NT2/D1 (cell line): ENCODE results near the gene RASL10A.

ENCODE experiments used
- YY1 ChIP-seq: IDR thresholded peaks from 2 replicates; pipeline ENCODE4 v1.6.1; 2011; ENCODE audit not compliant: insufficient read length, insufficient read depth
- ZNF274 ChIP-seq: IDR thresholded peaks from 2 replicates; pipeline ENCODE4 v1.6.1; 2011; ENCODE audit warnings: mild to moderate bottlenecking, low read depth, low read length

DNA sequence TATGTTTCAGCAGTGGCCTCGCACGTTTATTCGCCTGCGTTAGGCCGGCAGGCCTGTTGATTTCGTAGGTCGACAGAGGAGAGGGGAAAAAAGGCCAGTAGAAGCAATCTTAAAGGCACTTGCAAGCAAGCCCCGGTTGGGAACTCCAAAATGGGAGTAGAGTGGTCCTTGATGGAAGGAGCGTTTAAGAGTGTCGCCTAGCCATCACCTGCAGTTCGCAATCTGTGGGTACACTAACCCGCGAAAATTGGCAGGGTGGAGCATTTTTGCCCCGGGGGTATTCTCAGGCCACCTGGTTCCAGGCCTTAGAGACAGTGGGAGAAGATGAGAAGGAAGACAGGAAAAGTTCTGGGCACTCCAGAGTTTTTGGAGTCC, 46.3 kb downstream of the RASL10A start:
- TF ChIP-seq ZNF274, result no peak
- TF ChIP-seq YY1, result no peak
